Stimulated activated CD4-positive, alpha-beta T cell treated with anti-CD3 and anti-CD28 coated beads, Interleukin-1b, Interleukin-23, amount 100 ng/mL, for 24 hours (primary cell): ENCODE results near the gene SCUBE2.

Experiments
- DNase-seq, 4 experiments: peaks; one replicate each; pipeline ENCODE4 v3.0.0-alpha.2; 2020; ENCODE audit warnings: low read depth in 4 of 4, low spot score in 1 of 4

SCUBE2 gene

GRCh38 chr11:9076046-9076445 is 15.4 kb downstream of the SCUBE2 start:
- DNase-seq, result no peak

DNA sequence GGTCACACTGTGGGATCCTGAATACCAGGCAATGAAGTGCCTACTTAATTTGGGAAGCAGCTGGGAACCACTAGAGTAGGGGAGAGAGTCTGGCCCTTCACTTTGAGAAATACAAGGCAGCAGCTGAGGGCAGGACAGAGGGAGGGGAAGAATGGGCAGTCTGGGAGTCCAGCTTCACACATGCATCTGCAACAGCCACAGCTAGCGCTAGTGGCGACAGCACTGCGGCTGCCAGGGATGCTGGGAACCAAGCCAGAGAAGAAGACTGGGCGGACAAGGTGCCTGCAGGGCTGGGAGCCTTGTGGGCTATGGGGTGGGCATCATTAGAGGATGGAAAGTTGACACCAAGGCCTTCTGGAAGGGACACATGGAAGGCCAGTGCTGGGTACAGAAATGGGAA is 15.8 kb downstream of the SCUBE2 start:
- no peak for DNase-seq

GRCh38 chr11:9074338-9075029 is 16.9 kb downstream of the SCUBE2 start:
- DNase-seq, result no peak

DNA sequence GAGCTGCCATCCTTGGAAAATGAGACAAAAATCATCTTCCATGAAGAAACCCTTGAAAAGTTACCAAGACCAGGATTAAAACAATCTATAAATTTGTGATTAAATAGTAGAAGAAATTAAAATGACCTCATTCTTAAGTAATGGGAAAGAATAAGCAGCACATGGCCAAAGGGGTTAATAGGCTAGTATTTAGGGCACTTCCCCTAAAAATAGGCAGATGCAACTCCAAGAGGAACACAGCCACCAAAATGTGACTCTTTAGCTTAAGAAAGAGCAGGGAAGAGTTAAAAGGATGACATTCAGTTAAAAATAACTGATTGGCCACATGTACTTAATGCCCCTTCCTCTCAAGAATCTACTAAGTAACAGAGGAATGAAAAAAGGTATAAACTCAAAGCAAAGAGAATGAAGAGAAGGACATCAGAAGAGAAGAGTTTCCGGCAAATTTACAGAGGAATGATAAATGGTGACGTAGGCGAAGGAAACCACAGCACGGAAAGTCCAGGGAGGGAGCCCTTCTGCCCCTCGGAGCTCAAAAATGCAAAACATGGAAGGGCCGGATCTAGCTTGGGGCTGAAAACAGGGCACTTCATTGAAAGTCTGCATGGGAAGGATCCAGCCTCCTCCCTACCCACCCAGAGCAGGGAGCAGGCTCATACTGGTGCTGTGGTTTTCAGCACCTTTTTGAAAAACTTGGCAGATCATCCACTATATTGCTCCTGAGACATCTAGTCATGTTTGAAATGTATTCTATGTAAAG is 17.8 kb downstream of the SCUBE2 start:
- DNase-seq, result no peak

DNA sequence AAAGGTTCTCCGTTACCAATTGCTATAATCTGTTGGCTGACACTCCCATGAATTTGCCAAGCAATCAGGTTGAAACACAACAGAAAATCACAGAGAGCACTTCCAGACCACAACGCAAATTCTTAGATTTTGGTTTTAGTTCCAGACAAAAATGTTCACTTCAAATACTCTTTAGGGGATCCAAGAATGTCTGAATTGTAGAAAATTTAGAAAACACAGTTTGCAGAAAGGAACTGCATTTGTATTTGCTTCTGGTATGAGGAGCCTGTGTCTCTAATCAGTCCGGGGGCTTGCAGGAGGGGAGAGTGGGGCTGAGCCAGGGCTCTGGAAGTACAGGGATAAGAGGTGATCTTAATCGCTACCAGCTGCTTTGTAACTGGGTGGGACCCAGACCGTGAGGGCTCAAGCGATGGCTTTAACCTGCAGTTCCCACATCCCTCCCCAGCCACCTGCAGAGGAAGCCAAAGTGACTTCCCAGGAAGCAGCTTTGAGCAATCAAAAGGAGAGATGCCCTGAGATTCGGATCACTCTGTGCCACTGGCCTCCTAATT is 18.7 kb downstream of the SCUBE2 start:
- DNase-seq, result no peak

DNA sequence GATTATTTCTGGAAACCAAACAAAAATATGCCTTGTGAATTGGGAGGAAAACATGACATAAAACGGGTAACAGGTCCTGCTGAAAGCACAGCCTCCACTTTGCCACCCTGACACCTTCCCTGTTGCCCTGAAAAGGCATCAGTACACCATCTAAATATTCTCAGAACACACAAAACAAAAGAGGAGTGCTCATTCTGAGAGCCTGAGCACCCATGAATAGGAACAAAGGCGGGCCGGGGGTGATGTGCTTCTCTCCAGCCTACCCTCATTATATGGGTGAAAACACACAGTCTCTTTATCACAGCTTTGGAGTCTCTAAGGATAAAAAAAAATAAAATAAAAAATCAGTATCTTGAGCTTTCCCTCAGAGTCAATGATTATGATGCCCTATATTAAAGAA is 19.7 kb downstream of the SCUBE2 start:
- no peak for DNase-seq

DNA sequence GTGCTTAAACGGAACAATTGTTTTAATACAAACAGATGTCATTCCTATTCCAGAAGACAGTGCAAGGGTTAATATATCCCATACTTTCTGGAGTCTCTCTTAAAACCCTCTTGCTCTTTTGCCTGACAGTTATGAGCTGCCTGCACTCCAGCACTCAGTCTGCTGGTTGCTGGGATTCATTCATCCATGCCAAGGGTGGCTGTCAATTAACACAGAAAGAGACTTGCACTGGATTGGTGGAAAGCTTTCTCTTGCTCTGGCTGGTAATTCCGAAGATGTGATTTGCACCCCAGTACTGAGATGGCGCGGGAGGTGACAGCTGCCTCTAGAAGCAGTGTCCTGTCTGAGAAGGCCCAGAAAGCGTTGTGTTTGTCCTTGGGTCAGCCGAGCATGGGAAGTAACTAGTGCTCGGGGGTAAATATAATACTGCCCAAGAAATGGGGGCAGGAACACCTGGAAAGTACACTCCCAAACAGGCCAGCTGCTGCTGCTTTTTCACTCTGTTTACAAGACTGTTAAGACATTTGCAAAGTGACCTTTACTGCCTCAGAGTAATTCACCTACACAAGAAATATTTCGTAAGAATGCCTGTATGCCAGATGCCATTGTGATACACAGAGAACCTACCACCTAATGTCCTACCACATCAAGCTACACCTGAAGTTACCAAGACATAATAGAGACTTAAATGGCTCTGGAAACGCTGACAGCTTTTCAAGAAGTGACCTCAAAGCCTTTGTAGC is 20.5 kb downstream of the SCUBE2 start:
- no peak for DNase-seq

DNA sequence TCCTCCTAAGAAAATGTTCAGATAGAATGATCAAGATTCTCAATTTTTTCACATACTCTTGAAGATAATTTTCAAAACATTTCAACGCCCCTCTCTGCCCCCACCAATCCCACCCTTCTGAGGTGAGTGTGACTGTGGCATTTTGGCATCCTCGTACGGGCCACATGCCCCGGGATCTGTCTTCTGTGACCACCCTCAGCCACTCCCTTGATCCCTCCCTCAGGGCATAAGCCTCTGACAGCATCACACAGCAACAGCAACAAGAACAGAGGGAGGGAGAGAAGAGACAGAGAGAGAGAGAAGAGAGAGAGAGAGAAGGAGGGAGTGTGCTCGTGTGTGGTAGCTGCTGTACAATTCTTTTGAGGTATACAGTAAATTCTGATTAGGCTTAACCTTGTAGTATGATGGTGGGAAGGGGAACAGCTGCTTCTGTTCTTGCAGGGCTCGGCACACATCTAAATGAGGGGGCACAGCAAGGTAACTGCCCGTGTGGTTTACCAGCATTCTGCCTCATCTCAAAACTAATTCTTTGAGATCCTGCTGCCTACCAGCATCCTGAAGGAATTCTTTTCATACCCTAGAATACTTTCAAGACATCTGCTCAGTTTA is 21.4 kb downstream of the SCUBE2 start:
- no peak for DNase-seq

DNA sequence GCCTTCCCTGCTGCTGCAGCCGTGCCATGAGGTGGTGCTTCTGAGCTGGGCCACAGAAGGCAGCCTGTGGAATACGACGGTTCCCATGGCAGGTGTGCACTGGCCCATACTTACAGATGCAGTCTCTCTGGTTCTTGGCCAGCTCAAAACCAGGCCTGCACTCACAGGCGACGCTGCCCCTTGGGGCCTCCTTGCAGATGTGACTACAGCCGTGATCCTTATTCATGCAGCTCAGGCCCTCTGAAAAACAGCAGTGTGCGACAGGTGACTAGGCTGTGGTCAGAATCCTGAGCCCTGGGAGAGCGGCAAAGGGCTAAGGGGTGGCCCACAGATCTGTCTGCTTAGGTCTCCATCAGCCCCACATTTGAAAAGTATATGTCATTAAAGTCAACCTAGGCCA is 22.1 kb downstream of the SCUBE2 start:
- DNase-seq, result no peak

DNA sequence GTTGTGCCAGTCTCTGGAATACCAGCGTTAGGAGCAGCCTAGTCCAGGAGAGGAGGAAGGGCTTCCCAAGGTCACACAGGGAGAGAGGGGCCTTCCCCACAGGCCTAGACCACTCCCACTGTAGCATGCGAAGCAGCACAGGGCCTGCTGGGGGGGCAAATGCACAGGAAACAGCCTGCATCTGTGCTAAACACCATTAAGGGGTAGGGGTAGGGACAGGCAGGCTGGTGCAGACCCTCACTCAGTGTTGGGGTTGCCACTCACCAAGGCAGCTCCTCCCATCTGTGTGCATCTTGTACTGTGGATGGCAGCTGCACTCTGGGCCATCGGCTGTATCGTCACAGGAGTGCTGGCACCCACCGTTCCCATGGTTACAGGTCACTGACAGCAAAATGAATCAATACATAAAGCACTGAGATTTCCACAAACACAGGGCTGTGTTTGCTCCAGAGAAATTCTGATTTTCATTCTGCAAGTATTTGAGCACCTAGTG is 24.9 kb downstream of the SCUBE2 start:
- no peak for DNase-seq

- DNase-seq, result no peak
Measured at GRCh38 chr11:9065607-9066432, 25.6 kb downstream of the SCUBE2 start.

- no peak for DNase-seq
Measured at GRCh38 chr11:9061807-9062206, 29.6 kb downstream of the SCUBE2 start.

GRCh38 chr11:9060700-9061111 is 30.7 kb downstream of the SCUBE2 start:
- DNase-seq, result peak in 2 of 4 experiments; percentile 28 to 59

GRCh38 chr11:9059406-9059805 is 32.0 kb downstream of the SCUBE2 start:
- DNase-seq, result no peak

GRCh38 chr11:9057888-9058287 is 33.5 kb downstream of the SCUBE2 start:
- DNase-seq, result no peak

DNA sequence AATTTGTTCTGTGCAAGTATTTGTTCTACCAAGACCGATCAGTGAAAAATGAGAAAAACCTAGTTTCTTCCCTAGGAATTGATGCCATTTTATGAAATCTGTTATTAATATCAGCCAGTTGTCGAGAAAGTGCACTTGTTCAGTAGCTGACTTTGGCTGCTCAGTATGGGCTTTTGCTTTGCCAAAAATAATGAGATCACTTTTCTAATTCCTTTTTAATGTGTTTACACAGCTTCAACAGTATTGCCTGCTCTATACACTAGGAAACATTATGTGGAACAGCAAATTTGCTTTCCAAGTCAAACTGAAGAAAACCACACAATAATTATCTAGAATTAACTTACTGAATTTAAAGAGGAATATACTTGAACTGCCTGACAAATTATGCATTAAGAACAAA is 34.4 kb downstream of the SCUBE2 start:
- DNase-seq, result no peak

- DNase-seq, result no peak
Measured at GRCh38 chr11:9056467-9056866, 34.9 kb downstream of the SCUBE2 start.

- DNase-seq, result no peak
Measured at GRCh38 chr11:9053316-9054035, 37.9 kb downstream of the SCUBE2 start.

DNA sequence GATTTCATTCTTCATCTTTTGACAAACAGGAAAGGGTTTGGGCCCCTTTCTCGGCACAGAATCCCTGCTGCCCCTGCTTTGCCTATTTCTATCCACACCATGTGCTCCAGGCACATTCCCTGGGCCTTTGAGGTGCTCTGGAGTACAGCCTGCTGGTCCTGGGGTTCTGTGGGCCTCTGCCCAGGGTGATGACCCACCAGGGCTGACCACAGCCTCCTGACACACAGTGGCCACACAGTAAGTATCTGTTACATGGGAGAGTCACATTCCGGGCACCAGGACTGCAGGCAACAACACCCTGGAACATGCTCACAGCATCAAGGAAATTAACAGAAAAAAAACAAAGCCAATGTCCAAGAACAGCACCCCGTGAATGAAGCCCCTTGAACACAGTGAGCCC is 39.1 kb downstream of the SCUBE2 start:
- DNase-seq, result no peak

DNA sequence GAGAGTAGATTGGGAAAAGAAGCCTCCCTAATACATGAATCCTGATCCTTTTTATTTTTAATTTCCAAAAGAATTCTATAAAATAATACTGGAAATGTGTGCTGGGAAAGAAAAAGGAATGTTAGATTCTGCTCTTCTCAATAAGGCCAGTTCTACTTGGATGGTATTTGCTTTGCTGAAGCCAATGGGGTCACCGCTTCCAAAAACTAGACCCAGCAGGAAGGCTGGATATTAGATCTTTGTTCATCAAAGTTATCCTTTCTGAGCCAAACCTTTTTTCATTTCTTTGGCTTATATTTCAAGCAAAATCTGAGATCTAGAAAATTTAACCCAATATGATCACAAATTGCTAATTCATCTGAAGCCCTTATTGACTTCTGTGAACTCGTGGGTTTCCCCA is 41.4 kb downstream of the SCUBE2 start:
- DNase-seq, result no peak
